NCI-H82 (cell line): Measurements from ENCODE around the gene HOXB5.

ENCODE experiments used
- DNase-seq: peaks from one replicate; lab custom pipeline; 2025; lab: John Stamatoyannopoulos, UW

HOXB5 gene

GRCh38 chr17:48559122-48559839, 34.3 kb downstream of the HOXB5 start:
- no peak for DNase-seq

- DNase-seq, result no peak
These were observed 34.8 kb downstream of the HOXB5 start for GRCh38 chr17:48558831-48559121.

- no peak for DNase-seq
These were observed 35.3 kb downstream of the HOXB5 start for GRCh38 chr17:48558057-48558830.

- no peak for DNase-seq
These were observed 36.8 kb downstream of the HOXB5 start for GRCh38 chr17:48556576-48557401.

- no peak for DNase-seq
These were observed 37.4 kb downstream of the HOXB5 start for GRCh38 chr17:48556229-48556575.

GRCh38 chr17:48555258-48556228, 38.0 kb downstream of the HOXB5 start:
- DNase-seq, result peak; percentile 39

- no peak for DNase-seq
These were observed 38.9 kb downstream of the HOXB5 start for GRCh38 chr17:48554412-48555257.

- no peak for DNase-seq
These were observed 39.8 kb downstream of the HOXB5 start for GRCh38 chr17:48553826-48554225.

GRCh38 chr17:48553190-48553547, 40.4 kb downstream of the HOXB5 start:
- no peak for DNase-seq

- no peak for DNase-seq
These were observed 41.0 kb downstream of the HOXB5 start for GRCh38 chr17:48552466-48553189.

GRCh38 chr17:48551596-48552465, 41.7 kb downstream of the HOXB5 start:
- DNase-seq, result no peak

- no peak for DNase-seq
These were observed 42.4 kb downstream of the HOXB5 start for GRCh38 chr17:48551214-48551555.

- no peak for DNase-seq
These were observed 42.9 kb downstream of the HOXB5 start for GRCh38 chr17:48550502-48551213.

- DNase-seq, result no peak
These were observed 43.6 kb downstream of the HOXB5 start for GRCh38 chr17:48549914-48550501.

GRCh38 chr17:48549281-48549630, 44.3 kb downstream of the HOXB5 start:
- no peak for DNase-seq

GRCh38 chr17:48548523-48549280, 44.9 kb downstream of the HOXB5 start:
- no peak for DNase-seq

- DNase-seq, result no peak
These were observed 45.6 kb downstream of the HOXB5 start for GRCh38 chr17:48547808-48548522.
